DND-41 (cell line): ENCODE results near the gene POLR3A.

Experiments
- EZH2 ChIP-seq: IDR thresholded peaks from 3 replicates; pipeline ENCODE4 v1.6.1; 2012; ENCODE audit warnings: borderline replicate concordance, low read depth, mild to moderate bottlenecking, moderate library complexity, low read length, inconsistent platforms; ENCODE audit not compliant: severe bottlenecking
- TF ChIP-seq, protein P1 (sequence below): IDR thresholded peaks from 2 replicates; pipeline ENCODE4 v1.5.1; 2012; ENCODE audit warnings: borderline replicate concordance, low read length, moderate library complexity, mild to moderate bottlenecking; ENCODE audit not compliant: poor library complexity, severe bottlenecking; ENCODE audit errors: extremely low read depth

DNA sequence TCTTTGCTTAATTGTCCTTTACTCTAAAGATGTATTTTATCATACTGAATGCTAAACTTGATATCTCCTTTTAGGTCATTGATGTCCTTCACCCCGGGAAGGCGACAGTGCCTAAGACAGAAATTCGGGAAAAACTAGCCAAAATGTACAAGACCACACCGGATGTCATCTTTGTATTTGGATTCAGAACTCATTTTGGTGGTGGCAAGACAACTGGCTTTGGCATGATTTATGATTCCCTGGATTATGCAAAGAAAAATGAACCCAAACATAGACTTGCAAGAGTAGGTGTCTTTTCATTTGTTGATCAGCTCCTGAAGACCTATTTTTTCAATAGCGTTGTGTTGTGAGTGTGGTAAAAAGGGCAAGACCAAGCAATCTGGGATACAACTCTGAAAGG lies 6.1 kb upstream of the POLR3A start:
- TF ChIP-seq, protein P1, sequence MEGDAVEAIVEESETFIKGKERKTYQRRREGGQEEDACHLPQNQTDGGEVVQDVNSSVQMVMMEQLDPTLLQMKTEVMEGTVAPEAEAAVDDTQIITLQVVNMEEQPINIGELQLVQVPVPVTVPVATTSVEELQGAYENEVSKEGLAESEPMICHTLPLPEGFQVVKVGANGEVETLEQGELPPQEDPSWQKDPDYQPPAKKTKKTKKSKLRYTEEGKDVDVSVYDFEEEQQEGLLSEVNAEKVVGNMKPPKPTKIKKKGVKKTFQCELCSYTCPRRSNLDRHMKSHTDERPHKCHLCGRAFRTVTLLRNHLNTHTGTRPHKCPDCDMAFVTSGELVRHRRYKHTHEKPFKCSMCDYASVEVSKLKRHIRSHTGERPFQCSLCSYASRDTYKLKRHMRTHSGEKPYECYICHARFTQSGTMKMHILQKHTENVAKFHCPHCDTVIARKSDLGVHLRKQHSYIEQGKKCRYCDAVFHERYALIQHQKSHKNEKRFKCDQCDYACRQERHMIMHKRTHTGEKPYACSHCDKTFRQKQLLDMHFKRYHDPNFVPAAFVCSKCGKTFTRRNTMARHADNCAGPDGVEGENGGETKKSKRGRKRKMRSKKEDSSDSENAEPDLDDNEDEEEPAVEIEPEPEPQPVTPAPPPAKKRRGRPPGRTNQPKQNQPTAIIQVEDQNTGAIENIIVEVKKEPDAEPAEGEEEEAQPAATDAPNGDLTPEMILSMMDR, result no peak
- no peak for TF ChIP-seq EZH2
